OCI-LY1 (cell line): ENCODE results near the gene PAX5.

Experiments
- CTCF ChIP-seq: fragments of 200-600 bp; sonication (generic), shearing (Covaris generic); IDR thresholded peaks from 2 replicates; pipeline ENCODE4 v1.5.1; 2017; ENCODE audit warnings: mild to moderate bottlenecking, antibody characterized with exemption, low read length, moderate library complexity, mixed read lengths
- EZH2 ChIP-seq: fragments of 200-600 bp; sonication (generic), shearing (Covaris generic); IDR thresholded peaks from 2 replicates; pipeline ENCODE4 v1.8.0; 2017; ENCODE audit warnings: borderline replicate concordance, mixed run types, mild to moderate bottlenecking, antibody characterized with exemption, low read length, moderate library complexity, mixed read lengths

DNA sequence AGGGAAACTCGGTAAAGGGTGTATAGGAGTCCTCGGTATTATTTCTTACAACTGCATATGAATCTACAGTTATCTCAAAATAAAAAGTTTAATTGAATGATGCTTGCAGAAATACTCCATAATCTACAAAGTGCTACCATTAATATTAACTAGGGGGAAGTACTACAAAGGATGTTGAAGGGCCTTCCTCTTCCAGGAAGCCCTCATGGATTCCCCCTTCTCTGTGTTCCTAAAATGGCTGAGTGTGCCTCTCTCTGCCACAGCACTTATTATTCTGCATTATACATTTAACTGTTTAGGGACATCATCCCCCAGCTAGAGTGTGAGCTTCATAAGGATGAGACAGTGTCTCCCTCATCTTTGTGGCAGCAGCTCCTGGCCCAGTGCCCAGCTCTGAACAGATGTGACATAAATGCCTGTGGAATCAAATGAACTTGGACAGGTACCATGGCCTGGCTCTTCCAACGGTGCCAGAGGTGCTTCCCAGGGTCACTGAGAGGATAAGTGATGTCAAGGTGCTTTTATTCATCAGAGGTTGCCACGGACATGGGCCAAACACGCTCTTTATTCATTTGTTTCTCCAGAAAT is 99.5 kb downstream of the PAX5 start:
- TF ChIP-seq CTCF, result no peak
- no peak for TF ChIP-seq EZH2
